Activated CD4-positive, CD25-positive, alpha-beta regulatory T cell treated with anti-CD3 and anti-CD28 coated beads, Interleukin-2, amount 50 U/mL, for 24 hours (primary cell): ENCODE results near the gene ST6GALNAC2.
"Not testable (repeated sequence)": the region's sequence is repeated elsewhere in the genome, so short reads cannot be mapped to it uniquely, and the experiment has no call there.

Experiments used
- ATAC-seq, 2 donors: fragments of 150-1000 bp; cut with Tn5 transposase; one replicate each; pipeline ENCODE4 v1.10.0; 2021; ENCODE audit warnings: mild to moderate bottlenecking in 1 of 2, moderate library complexity in 1 of 2

The ST6GALNAC2 gene

DNA sequence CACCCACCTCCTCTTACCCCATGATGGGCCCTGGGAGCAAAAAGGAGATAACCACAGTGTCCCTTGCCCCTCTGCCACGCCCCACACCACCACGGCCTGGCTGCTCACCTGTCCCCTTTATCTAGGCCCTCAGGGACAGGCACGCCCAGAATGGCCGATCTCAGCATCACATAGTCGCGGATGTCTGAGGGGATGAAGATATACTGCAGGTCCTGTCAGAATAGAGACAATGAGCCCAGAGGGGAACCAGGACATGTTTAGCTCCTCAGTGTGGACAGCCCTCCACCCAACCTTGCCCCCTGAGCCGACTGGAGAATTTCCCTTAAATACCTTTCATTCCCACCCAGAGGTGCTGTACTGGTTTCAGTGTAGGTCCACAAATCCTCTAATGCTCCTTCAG is 15.2 kb downstream of the ST6GALNAC2 start:
- ATAC-seq: no peak

DNA sequence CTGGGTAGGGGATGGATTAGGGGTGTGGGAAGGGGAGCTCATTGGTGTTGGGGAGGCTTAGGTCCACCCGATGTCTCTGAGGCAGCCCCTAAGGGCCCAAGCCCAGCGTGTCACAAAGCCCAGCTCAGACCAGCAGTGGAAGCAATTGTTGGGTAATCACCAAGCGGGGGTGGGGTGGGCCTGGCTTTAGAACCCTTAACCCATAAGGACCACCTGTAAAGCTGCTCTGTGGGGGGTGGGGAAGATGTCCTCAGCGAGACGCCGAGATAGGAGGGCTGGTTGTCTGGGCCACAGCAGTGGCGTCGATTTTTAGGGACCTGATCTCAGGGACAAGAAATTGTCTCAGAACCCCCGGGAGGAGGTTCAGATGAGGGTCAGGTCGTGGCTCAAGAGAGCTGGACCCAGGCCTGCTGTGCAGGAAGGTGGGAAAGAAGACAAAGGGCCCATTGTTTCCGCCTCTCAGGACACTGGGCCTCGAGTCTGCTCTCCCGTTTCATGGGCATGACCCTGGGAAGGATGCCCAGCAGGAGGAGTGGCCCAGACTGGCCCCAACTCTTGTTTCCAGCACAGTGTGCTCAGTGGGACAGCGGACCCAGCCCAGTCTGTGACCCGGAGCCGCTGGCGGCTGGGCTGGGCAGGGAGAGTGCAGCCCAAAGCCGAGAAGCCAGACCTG is 15.9 kb downstream of the ST6GALNAC2 start:
- ATAC-seq: no peak

DNA sequence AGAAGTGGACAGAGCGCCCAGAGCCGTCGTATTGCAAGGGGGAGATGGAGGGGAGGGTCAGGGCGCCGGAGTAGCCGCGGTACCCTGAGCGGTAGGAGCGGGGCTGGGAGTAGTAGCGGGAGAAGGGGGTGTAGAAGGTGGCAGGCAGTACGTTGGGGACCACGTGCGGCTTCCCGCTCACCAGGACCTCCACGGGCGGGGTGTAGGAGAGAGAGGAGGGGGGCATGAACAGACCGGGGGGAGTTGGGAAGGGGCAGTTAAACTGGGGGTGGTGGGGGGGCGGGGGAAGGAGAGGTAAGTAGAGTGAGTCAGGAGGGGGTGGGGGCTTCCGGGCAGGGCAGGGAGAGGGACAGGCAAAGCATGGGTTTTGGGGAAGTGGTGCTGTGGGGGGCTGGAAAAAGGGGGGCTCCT is 16.8 kb downstream of the ST6GALNAC2 start:
- no peak for ATAC-seq

DNA sequence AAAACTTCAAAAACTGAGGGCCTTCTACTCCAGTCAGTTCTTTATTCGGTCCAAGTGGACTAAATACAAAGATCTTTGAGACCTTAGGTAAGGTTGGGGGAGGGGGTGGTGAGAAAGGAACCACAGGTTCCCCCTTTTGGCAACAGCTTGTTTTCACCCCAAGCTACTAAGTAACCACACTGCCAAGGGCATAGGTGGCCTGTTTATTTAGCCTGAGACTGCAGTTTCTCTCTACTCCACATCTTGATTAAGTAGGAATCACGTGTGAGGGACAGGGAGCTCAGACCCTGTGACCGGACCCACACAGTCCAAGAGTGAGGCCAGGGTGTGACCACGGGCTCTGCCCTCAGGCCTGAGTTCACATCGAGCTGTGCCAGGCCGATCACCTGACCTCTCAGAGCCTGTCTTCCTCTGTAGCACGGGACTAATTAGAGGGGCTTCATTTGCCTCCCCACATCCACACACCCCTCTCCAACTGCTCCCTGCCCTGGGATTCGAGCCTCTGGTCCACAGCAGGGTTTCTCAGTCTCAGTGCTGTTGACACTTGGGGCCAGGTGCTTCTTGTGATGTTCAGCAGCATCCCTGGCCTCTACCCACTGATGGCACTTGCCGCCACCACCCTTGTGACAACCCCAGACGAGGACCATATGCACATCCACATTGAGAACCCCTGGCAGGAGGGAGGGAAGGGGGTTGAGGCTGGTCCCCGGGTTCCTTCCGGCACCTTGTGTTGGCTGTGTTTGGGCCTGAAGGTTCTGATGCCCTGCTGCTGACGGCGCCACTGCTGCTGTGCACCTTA is 17.8 kb downstream of the ST6GALNAC2 start:
- no peak for ATAC-seq

DNA sequence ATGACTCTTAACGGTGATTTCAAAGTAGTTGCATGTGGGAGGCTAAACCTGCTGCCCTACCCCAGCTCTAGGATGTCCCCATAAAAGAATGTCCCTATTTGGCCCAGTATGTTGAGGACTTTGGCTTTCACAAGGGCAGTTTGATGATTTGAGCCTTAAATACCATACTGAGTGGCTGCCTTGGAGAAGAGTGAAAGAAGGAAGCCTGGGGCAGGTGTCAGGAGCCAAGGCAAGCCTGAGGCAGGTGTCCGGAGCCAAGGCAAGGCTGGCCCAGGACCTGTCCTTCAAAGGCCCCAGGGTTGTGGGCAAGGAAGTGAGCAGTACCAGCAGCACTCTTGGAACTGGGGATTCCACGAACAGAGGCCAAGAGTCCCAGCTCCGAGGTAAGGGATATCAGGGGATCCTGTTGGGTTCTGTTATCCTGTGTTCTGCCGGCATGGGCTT is 18.6 kb downstream of the ST6GALNAC2 start:
- ATAC-seq: no peak

DNA sequence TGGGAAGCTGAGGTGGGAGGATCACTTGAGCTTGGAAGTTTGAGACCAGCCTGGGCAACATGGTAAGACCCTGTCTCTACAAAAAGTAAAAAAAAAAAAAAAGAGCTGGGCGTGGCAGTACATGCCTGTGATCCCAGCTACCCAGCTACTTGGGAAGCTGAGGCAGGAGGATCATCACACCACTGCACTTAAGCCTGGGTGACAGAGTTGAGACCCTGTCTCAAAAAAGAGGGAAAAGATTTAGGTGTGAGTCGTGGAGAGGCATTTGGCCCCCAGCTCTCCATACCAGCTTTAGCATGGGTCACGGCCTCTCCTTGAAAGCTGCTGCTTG is 19.1 kb downstream of the ST6GALNAC2 start:
- no peak for ATAC-seq

DNA sequence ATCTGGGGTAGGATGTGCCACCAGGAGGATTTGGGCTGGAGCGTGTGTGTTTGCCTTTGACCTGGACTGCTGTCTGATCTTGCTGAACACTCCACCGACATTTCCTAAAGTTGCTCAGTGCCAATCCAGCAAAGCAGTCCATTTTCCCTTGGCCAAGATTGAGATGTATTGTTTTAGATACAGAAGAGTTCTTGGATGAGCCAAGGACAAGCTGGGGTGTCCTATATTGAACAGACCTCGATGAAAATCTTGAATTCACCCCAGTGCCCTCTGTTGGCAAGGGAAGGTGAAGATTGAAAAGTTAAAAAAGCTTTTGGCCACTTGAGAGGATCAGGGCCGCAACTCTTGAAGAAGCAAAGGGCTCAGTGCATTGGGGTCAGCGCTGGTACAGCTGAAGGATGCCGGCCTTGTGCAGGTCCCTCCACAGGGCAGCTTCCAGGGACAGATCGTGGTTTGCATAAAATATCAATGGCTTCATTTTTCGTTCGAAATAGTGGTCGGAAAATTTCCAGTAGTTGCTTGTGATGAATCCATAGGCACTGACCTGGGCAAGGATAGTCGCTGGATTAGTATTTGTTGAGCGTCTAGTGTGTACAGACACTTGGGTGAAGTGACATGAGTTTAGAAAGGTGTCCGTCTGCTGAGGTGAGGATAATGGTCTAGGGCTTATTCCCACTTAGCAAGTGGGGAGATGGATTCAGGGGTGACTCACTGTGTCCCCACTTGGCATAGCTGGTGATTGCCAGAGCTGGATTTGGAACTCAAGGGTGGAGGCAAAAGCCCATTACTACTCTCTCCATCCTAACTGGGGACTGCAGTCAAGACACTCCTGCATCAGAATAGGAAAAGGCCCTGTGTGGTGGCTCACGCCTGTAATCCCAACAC is 19.7 kb downstream of the ST6GALNAC2 start:
- ATAC-seq: no peak

DNA sequence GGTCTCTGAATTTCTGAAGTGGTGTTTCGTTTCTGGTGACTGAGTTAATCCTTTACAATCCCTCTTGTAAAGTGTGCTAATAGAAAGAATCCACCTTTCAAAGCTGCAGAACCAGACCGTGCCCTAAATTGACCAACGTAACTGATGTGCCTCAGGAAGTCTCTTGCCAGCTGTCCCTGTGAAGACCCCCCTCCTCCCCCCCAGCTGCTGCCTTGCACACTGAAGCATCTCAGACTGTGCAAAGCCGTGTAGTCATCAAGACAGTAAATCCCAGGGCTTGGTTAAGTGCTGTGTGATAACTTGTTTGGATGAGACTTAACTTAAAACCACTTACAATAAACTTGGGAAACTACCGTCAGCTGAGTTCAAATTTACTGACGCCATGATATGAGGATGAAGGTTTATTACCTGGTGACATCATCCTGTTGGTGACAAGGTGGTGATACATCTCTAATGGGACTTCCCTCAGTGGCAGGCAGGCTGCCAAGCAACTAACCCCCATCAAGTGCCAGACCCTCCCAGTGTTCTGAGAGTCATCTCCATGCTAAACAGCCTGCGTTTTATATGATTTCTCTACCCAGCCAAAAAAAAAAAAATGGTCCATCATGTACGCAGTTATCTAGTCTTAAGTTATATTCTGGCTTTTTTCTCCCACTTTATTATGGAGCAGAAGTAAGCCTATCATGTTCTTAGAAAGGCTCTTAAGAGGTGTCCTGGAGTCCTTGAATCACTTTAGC is 20.5 kb downstream of the ST6GALNAC2 start:
- peak; percentile 86 to 87 for ATAC-seq

DNA sequence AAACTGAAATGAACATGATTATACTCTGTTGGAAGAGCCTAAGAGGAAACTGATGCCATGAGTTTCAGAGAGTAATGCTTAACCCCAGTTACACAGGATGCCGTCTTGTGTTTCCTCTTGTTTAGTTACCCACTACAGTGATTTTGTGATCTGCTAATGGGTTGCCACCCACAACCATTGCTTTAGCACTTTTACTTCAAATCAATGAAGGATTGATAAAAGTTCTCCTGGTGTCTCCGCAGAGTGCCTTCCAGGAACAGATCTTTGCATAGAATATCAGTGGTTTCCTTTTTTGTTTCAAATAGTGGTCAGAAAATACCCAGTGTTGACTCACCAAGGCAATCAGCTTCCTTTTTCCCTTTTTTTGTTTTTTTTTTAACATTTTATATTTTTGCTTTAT is 22.3 kb downstream of the ST6GALNAC2 start:
- ATAC-seq: not testable (repeated sequence)

DNA sequence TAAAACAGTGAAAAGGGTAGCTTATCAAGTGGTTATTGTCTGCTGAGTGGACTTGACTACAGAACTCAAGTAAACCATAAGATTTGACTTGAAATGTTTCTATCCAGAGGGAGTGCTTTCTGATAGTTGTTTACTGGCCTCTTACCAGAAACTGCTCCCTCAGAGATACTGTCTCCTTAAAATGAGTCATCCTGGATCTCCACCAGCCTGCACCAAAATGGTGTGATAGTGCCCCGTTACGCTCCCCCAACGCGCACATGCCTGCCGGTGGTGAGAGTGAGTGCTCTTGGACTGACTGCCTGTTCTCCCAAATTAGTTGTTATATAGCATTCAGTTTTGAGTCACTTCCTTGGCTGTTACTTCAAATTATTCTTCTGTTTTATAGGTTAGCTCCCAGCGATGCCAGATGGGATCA is 22.9 kb downstream of the ST6GALNAC2 start:
- no peak for ATAC-seq

DNA sequence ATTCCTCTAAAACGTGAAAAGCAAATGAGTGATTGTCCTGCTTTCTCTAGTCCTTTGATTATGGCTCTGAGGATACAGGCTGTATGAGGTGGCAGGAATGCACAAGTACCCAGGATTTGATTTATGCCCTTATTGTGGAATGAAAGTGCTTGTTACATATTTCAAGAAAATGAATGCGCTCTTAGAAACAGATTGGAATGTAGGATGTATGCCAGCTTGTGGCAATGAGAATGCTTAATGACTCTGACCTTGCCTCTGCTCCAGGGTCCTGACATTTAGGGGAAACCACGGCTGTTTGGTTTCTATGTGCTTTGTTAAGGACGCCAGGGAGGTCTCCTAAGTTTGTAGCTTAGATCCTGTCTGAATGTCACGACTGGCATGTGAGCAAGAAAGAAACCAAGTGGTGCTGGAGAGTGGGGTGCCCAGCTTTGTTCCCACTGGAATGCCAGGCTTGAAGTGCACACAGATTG is 23.8 kb downstream of the ST6GALNAC2 start:
- ATAC-seq: no peak

DNA sequence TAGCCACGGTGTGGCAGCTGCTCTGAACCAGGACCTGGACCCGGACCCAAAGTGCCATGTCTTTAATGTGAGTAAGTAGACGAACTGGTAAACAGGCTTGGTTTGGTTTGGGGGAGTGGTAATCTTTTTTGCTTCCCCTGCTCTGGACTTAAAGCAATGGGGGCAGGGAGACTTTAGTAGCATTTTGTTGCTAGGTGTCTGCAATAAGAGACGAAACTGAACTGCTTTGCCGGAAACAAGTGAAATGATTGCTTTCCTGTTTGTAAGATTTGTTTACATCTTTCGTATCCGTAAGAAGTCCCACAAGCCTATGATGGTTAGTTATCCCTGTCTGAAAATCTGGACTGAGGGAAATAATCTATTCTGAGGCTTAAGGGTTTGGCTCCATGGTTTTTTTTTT is 24.3 kb downstream of the ST6GALNAC2 start:
- no peak for ATAC-seq

DNA sequence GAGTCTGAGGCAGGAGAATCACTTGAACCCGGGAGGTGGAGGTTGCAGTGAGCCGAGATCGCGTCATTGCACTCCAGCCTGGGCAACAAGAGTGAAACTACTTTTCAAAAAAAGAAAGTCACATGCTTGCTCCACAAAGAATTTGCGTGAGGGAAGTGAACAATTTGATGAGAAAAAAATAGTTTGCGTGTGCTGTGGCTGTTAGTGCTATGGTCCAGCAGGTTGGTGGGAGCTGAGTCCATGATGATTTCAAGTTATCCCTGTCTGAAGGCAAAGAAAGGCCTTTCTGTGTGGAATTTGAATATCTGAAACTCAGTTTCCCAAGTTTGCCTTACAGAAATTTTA is 24.8 kb downstream of the ST6GALNAC2 start:
- ATAC-seq: no peak

DNA sequence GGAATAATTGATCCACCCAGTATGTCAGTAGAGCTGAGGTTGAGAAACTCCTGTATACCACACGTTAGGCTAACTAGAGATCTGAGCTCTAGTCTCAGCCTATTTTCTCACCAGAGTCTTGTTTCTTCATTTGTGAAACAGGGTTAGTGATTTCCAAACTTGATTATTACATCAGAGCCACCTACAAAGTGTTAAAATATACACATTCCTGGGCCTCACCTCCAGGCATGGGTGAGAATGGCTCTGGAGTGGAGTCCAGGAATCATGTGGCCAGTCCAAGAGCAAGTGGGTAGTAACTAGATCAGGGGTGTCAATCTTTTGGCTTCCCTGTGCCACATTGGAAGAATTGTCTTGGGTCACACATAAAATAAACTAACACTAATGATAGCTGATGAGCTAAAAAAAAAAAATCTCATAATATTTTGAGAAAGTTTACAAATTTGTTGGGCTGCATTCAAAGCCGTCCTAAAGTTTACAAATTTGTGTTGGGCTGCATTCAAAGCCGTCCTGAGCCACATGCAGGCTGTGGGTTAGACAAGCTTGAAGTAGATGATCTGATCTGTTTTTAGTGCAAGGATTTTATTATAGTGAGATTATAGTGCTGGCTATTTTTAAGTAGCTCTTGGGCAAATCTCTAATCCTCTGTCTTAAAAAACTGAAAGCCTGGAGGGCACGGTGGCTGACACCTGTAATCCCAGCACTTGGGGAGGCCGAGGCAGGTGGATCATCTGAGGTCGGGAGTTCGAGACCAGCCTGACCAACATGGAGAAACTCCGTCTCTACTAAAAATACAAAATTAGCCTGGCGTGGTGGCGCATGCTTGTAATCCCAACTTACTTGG is 25.4 kb downstream of the ST6GALNAC2 start:
- no peak for ATAC-seq

DNA sequence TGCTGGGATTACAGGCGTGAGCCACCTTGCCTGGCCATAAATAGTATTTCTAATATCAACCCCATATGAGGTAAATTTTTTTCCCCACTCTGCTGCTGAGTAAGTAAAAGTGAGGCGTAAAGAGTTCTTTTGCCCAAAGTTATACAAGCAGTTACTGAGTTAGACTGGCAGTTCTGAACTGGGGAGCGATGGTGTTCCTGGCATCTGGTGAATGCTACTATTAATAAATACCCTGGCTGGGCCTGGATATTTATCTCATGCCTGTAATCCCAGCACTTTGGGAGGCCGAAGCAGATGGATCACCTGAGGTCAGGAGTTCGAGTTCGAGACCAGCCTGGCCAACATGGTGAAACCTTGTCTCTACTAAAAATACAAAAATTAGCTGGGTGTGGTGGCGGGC is 26.2 kb downstream of the ST6GALNAC2 start:
- ATAC-seq: not testable (repeated sequence)

DNA sequence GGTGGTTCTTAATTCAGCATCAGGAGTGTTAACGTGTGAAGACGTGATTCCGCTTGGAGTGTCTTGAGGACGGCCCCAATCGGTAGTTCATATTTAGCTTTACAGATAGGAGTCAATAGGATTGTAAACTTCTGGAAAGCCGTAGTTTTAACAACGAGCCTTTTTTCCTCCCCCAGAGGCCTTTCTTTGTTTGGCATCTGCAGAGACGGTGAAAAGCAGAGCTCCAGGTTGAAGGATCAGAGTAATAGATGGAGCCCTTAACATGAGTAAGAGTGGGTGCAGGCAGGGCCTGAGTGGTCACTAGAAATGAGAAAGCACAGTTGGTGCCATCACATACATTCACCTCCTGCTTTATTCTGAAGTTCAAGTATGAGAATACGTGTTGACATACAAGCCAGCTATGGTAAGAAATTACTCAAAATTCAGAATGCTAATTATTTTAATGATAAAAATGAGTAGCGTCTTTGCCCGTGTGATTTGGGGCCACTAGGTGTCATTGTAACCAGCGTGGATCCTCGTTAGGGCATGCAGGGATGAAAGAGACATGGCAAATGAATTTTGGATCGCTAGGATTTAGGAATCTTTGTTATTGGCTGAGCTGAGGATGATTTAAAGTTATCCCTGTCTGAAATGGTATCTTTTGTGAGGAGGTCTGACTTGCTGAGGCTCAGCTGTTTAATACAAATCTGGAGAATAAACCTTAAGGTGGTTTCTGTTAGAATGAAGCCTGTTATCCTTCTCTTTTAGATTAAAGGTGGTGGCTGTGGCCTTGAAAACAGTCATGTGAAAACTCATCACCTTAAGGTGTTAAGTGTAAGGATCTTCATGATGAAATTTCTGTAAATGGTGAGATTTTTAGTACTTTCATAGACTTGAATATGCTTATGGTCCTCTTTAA is 27.2 kb downstream of the ST6GALNAC2 start:
- ATAC-seq: peak; percentile 39 to 48

DNA sequence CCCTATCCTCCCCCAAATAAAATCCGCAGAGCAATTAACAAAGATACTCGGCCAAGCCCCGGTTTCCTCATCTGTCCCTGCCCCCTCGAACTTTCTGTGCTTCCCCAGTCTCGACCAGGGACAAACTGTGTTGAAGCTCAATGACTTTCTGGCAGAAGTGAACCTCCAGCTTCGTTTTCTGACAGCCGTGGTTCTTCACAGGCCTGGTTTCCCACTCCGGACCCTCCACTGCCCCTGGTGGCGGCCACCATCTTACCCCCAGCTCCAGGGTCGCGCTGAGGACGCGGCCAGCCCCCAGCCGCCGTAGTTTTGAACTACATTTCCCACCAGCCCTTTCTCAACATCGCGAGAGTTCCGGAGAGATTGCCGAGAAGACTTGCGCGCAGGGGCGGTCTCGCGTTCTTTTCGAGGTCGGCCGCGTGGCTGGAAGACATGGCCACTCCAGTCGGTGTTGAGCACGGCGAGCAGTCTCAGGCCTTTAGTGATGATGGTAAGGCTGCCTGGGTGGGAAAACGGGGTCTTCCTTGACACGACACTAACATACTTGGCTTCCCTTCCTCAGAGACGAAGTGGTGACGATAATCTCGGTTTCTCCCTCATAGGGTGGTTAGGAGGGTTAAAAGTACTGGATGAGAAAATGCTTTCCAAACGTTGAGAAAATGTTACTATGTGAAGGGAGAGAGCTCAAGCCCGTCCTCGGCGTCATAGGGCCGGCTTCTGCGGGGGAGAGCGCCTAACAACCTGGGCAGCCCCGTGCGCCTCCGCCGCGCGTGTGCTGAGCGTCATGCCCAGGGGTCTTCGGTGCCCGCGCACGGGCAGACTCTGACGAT is 28.1 kb downstream of the ST6GALNAC2 start:
- ATAC-seq: peak; percentile 91 to 92

DNA sequence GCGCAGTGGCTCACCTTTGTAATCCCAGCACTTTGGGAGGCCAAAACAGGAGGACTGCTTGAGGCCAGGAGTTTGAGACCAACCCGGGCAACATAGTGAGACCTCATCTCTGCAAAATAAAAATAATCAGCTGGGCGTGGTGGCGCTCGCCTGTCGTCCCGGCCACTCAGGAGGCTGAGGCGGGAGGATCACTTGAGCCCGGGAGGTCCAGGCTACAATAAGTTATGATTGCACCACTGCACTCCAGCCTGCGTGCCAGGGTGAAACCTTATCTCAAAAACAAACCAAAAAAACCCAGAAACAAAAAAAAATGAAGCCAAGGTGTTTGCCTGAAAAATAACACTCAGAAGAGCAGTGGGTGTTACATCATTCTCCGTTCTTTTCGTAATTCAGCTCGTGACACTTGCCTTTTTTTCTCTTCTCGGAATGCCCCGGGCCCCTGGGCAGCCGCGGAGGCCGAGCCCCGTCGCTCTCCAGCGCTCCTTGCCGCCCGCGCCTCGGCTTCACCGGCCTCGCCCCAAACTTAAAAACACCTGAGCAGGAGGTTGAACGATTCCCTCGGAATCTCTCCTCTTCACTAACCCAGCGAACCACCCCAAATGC is 28.8 kb downstream of the ST6GALNAC2 start:
- ATAC-seq: peak; percentile 5 to 11

DNA sequence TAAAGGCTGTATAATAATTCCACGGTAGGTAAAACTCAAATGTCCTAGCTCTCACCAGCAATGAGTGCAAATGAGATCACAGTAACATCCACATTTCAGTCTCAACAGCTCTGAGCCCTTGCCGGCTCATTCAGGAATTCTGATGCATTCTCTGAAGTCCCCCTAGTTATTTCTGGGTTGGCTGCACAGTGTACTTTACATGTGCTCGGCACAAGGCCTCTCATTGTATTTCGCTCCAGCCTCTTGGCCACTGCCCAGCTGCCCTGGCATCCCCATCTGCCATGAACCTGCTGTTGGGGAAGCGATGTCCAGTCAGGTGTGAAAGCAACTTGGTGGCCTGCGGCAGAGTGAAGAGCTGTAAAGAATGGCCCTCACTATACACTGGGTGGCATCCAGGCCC is 31.5 kb downstream of the ST6GALNAC2 start:
- ATAC-seq: no peak
